T-helper 2 cell (primary cell): ENCODE results near the gene RIPOR3.

Experiments
- DNase-seq, 5 experiments: peaks; one replicate each; pipeline versions ENCODE4 v3.0.0 to v3.0.0-alpha.2; 2012 to 2022
- total RNA-seq, 2 donors: gene quantifications; one replicate each; lab custom pipeline; 2026; lab: John Stamatoyannopoulos, UW

Gene RIPOR3, protein sequence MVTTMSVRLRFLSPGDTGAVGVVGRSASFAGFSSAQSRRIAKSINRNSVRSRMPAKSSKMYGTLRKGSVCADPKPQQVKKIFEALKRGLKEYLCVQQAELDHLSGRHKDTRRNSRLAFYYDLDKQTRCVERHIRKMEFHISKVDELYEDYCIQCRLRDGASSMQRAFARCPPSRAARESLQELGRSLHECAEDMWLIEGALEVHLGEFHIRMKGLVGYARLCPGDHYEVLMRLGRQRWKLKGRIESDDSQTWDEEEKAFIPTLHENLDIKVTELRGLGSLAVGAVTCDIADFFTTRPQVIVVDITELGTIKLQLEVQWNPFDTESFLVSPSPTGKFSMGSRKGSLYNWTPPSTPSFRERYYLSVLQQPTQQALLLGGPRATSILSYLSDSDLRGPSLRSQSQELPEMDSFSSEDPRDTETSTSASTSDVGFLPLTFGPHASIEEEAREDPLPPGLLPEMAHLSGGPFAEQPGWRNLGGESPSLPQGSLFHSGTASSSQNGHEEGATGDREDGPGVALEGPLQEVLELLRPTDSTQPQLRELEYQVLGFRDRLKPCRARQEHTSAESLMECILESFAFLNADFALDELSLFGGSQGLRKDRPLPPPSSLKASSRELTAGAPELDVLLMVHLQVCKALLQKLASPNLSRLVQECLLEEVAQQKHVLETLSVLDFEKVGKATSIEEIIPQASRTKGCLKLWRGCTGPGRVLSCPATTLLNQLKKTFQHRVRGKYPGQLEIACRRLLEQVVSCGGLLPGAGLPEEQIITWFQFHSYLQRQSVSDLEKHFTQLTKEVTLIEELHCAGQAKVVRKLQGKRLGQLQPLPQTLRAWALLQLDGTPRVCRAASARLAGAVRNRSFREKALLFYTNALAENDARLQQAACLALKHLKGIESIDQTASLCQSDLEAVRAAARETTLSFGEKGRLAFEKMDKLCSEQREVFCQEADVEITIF
- total RNA-seq = 0 reads per million in 2 donors

GRCh38 chr20:50690650-50691572 is at the start of gene RIPOR3:
TSS of gene RIPOR3 (minus strand) at chr20:50691542. CDS start at chr20:50691128, 414 bp downstream.
- no peak for DNase-seq

DNA sequence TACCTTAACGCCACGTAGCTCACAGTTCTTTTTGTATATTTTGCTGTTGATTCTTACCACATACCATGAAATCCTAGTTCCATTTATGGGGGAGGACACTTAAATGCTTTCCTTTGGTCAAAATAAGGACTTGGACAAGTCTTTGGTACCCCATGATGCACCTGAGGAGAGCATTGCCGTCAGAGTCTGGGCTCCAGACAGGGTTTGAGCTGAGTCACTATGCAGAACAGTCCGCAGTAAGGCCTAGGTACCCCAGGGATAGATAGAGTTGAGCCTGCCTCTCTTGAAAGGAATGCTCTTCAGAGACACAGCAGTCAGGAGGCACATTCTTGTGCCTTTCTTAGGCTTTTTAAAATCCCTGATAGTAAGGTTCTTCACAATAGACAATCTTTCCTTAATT is 46.0 kb upstream of the RIPOR3 start:
- DNase-seq = no peak

- DNase-seq = no peak
Measured at GRCh38 chr20:50735813-50736212, 44.5 kb upstream of the RIPOR3 start.

DNA sequence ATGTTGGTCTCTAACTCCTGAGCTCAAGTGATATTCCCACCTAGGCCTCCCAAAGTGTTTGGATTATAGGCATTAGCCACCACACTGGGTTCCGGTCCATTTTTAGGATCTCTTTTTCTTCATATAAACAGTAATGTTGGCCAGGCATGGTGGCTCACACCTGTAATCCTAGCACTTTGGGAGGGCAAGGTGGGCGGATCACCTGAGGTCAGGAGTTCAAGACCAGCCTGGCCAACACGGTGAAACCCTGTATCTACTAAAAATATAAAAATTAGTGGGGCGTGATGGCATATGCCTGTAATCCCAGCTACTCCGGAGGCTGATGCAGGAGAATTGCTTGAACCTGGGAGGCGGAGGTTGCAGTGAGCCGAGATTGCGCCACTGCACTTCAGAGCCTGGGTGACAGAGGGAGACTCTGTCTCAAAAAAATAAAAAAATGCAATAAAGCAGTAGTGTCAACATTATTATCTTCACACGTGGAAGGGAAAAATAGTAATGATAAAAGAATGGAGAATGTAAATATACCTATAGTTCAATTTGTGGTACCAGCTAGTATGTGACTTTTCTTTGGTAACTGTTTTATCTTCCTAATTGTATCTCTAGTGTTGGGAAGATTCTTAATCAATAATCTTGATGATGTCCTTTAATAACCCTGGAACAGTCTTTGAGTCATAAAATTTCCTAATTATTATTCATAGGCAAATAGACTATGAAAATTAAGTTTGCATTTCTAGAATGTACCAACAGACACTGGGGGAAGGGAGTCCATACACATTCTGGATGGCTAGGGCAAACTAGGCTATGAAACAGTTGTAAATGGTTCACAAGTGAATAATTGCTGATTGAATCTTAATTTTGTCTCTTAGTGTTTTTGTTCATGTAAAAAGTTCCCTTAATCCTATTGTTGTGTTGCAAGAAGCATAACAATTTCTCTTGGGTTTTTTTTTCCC is 43.7 kb upstream of the RIPOR3 start:
- DNase-seq = no peak

DNA sequence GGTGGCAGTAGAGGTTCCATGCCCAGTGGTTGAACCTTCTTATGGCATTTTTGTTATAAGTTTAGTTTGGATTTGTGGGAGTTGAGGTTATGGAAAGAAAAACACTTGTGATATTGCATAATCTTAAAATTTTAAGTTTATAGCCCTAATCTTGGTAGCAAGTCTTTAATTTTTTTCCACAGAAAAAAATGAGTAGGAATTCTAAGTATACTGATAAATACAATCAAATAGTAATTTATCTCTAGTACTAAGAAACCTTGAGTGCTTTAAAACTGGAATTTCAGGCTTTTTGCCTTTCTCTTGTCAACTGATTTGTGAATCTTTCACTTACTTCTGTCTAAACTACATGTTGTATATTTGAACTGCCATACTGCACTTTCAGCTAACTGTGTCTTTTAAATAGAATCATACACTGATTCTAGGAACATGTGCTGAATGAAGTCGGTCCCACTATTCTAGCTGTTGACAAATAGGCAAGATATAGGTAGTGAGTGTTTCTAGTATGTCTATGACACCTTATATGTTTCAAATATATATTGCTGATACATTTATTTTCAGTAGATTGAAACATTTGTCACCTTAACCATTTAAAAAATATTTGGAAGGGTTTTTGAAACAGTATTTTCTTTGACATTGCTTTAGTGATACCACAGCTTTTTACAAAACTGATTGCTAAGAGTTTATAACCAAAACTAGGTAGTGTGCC is 42.5 kb upstream of the RIPOR3 start:
- DNase-seq = no peak

DNA sequence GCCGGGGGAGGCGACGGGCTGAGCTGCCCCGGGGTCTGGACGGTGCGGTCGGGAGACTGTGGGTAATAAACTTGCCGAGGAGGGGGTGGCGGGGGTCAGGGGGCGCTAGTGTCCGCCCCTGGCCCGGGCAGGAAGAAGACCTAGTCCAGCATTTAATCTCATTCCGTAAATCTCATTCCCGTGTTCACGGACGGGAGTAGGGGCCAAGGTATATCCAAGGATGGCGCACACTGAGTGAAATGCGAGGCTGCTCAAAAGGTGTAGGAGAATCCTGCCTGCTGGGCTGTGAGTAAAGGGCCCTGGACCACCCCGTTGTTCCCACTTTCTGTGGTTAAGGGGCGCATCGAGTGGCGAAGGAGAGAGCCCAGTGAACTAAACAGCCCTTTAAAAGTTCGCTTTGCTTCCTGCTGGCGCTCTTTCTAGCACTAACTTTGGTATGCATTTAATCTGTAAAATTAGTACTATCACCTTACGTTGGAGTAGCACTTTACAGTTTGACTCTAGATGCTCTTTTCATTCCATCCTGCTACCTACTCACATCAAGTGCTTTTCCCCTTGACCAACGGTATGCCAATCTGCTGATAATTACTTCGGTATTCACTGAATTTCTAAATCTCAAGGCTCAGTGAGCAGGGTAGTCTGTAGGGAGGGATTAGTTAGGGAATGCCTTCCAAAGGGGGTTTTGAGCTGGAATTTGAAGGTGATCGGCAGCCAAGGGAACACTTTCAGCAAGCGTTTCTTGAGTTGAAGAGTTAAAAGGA is 40.8 kb upstream of the RIPOR3 start:
- peak in 1 of 5 experiments; percentile 29 for DNase-seq

DNA sequence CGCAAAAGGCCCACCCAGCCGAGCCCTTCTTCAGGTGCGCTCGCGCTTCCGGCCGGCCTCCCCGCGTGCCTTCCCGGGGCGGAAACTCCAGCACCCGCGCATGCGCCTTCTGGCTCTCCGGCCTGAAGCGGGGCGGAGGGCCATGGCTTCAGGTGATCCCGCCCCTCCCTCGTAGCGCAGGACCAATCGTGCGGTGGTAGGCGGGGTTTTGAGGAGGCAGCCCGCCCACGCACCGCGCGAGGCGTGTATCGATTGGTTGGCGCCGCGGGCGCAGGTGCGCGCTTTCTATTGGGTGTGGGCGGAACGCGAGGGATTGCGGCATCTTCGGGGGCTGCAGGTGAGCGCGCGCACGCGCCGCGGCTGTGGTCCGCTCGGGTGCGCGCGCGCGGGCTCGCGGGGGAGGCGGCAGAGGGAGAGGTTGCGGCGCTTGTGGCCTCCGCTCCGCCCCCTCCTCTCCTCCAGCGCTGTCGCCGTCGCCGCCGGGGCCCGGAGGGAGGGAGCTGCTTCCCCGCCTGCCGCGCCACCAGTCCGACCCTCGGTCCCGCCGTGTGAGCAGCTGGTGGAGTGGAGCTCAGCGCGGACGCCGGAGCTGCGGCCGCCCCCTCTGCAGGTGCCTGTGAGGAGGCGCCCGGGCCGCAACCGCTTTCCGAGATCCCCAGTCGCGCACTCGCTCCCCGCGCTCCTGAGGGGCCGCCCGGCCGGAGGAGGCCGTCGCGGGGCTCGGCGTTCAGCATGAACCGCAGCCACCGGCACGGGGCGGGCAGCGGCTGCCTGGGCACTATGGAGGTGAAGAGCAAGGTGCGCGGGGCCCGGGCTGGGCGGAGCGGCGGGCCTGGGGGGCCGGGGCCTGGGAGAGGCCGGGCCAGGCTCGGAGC is 40.0 kb upstream of the RIPOR3 start, which contains the start of gene PARD6B:
Gene PARD6B, plus strand, starts transcription at position 526 of the 875 bp plus-strand sequence. Its CDS starts 207 bp downstream, at position 733.
- DNase-seq = peak; percentile 99 to 100 (median 99)

DNA sequence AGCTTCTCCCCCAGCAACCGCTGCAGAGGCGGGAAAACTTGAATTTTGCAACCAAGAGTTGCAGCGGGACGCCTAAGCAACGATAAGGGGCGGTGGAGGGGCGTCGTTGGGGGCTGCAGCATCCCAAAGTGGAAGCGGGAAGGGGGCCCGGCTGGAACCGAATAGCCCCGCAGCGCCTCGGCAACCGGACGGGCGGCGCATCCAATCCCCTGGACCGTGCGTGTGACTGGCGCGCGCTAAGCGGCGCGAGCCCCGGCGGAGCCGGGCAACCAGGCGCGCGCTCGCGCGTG is 39.4 kb upstream of the RIPOR3 start:
- no peak for DNase-seq

DNA sequence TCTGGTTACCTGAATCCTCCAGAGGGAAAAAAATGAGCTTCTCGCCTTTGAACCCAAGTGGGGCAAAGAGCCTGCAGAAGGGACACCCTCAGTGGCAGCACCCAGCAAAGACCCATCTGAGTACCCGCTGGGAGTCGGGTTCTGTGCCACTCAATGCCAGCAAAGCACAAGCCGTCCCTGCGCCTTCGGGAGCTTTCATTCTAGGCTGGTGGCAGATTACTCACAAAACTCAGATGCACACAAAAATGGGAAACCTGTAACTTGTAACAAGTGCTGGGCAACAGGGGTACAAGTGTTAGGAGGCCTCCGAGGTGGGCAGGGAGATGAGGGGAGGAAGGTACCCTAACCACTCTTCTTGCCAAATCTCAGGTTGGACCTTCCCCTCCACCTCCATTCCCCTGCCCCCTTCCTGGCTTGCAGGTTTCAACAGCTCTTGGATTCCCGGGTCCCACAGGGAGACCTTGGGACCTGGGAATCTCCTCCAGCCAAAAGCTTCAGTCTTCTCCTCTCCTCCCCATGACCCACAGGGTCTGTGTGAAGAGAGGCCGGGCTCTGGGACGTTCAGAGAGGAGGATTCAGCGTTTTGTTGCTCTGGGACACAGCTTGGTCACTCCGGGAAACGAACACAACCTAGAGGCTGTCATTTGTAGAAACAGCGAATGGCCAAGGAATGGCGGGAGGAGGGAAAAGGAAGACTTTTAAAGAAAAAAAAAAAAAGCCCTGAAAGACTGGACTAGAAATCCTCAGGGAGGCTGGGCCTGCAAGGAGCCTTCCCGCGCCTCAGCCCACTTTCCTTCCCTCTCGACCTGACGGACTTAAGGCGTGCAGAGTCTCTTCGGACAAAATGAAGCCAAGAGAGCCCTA is 38.8 kb upstream of the RIPOR3 start:
- DNase-seq = no peak

GRCh38 chr20:50728981-50729874 is 37.9 kb upstream of the RIPOR3 start:
- no peak for DNase-seq

DNA sequence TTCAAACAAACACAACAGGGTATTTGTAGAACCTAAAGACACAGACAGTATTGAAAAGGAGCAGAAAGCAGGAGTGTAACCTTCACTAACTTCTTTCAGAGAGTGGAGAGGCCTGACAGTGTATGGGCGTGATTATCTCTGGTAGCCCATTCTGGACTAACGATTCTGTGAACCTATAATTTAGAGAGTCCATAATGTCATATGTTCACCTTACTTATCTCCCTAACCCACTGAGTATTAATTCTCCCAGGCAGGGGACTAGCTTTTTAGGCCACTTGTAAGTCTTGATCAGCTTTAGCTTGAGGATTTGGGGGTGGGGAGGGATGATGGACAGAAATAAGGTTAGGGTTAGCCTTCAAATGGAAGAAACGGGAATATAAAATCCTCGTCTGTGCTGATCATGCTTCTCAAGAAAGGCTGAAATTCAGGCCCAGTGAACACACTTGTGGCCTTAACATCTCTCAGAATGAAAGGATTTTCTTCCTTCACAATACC is 37.2 kb upstream of the RIPOR3 start:
- DNase-seq = no peak

DNA sequence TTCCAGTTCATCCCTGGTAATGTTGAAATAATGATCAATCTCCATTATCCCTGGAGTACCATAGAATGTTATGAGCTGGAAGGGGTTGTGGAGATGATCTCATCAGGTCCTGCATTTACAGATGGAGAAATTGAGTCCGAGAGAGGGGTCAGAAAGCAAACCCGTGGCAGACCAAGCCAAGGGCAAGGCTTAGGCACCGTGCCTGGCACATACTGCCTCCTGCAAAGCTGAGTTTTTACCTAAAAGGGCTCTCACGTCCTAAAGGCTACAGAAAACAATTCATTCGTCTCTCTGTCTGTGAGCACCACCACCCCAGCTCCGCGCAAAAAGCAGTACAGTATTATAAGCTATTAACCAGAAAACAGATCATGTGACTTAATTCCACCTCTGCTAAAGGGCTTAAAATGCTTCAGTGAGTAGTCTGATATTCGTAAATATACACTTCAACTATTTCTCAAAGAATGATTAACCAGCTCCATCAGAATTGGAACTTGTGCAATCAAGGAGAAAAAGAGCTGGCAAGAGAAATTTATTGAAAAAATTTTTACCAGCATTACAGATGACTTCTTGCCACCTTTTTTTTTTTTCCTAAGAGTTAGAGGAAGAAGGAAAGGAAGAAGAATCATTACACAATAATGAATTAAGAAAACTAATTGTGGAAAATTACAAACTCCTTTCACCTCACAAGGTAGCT is 36.6 kb upstream of the RIPOR3 start:
- DNase-seq = no peak

GRCh38 chr20:50726955-50727791 is 35.8 kb upstream of the RIPOR3 start:
- no peak for DNase-seq

DNA sequence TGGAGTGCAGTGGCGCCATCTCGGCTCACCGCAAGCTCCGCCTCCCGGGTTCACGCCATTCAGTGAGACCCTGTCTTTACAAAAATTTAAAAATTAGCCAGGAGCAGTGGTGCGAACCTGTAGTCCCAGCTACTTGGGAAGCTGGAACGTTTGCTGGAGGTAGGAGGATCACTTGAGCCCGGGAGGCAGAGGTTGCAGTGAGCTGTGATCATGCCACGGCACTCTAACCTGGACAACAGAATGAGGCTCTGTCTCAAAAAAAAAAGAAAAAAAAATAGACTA is 34.3 kb upstream of the RIPOR3 start:
- DNase-seq = no peak
